NCI-H2081 treated with DMSO at 0.1 percent for 48 hours (cell line): ENCODE results near the gene NELFCD.
"Not testable (repeated sequence)": the region's sequence is repeated elsewhere in the genome, so short reads cannot be mapped to it uniquely, and the experiment has no call there.

Source experiments
- DNase-seq: peaks from one replicate; lab custom pipeline; 2025; lab: John Stamatoyannopoulos, UW

Gene NELFCD

DNA sequence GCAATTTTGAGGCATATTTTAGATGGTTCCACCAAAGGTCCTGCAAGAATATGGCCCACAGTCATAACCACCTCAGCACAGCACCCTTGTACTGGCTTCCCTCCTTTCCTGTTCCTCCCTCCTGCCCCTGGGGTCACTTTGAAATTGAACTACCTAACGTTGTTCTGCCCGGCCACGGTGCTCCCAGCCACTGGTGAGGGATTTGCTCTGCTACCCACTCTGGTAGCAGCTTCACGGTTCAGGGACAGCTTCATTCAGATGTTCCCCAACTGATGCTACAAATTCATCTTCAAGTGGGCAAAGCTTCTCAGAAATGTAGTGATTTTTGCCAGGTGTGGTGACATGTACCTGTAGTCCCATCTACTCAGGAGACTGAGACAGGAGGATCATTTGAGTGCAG is 7.9 kb upstream of the NELFCD start:
- DNase-seq, result no peak

DNA sequence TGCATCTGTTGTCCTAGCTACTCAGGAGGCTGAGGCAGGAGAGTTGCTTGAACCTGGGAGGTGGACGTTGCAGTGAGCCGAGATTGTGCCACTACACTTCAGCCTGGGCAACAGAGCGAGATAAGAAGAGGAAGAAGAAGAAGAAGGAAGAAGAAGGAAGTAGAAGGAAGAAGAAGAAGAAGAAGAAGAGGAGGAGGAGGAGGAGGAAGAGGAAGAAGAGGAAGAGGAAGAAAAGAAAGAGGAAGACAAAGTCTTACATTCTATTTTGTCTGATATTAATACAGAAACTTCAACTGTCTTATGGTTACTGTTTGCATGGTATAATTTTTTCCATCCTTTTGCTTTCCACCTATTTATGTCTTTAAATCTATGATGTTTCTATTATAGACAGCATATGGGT is 7.2 kb upstream of the NELFCD start:
- DNase-seq, result no peak

DNA sequence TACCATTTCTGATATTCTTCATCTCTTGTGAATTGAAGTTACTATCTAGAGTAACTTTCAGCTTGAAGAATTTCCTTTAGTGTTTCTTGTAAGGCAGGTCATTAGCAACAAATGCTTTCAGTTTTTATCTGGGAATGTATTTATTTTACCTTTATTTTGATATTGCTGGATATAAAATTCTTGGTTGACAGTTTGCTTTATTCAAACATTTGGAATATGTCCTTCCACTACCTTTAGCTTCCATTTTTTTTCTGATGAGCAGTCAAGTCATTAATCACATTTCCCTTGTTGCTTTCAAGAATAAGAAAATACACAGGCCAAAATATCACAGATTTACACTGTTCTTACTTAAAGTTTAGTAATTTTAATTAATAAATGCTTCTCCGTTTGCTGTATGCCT is 5.7 kb upstream of the NELFCD start:
- no peak for DNase-seq

DNA sequence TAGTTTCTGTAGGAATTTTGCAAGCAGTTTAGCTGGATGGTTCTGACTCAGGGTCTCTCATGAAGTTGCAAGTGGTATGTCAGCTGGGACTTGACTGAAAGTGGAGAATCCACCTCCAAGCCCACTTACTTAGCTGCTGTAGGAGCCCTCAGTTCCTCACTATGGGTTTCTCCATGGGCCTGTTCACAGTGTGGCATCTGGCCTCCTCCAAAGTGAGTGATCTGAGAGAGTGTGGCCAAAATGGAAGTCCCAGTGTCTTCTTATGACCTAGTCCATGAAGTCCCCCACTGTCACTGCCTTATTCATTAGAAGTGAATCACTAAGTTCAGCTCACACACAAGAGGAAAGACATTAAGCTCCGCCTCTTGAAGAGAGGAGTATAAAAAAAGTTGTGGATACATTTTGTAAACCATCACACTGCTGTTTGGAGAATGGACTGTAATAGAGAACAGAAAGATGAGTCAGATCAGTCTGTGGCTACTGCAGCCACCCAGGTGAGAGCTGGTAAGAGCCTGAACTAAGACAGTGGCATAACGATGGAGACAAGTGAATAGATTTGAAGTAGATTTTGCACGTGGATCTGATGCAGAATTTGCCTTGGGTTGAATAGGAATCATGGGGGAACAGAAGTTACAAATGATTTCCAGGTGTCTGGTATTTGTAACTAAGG is 4.9 kb upstream of the NELFCD start:
- no peak for DNase-seq

DNA sequence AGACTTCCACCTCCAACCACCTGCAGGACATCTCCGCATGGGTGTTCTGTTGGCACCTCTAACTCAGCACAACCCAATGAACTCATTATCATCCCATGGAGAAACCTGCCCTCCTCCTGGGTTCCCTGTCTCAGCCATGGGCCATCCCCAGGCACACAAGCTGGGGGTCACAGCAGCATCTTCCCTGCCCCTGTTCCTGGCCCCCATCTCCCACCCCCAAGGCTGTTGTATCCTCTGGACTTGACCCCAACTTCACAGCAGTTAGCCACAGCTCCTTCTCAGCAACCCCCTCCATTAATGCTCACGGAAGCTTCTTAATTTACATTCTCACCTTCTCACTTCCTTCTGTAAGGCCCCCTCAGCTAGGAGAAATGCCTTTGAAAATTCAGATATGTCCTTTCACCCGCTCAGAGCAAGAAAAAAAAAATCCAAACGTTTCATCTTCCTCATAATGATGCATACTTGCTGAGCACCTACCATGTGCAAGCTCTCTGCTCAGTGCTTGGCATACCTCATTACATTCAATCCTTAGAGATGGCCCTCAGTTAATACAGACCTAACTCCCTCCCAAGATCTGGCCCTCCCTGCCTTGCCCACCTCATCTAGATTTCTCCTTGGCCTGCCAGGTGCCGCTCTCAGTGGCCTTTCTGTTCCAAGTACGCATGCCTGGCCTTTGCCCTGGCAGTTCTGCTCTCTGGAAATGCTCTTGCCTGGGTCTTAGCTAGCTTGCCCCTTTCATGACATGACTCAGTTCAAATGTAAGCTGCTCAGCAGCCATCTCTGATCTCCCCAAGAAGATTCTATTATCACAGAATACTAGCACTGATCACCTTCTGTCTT is 2.5 kb upstream of the NELFCD start:
- no peak for DNase-seq

DNA sequence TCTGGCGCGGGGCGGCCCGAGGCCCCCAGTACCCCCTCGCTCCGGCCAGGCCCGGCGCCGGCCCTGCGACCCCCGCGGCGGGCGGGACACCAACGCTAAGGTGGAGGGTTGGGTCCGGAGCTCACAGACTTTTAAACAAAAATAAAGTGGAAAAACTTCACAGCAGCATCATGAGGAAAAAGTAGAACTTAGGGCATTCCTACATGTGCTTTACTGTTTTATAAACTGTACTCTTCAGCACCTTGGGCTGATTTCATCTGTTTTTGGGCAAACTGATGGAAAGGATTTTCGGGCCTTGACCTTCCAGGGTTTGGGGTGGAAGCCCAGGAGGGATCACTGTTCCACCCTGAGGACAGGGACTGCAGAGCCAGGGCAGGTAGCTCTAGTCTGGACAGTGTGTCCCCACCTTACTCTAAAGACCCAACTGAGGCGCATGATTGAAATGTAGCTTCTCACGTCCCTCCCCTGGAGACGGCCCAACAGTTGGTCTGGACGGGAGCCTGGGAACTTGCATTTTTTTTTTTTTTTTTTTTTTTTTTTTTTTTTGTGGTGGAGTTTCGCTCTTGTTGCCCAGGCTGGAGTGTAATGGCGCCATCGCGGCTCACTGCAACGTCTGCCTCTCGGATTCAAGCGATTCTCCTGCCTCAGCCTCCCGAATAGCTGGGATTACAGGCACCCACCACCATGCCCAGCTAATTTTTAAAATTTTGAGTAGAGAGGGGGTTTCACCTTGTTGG is 740 bp downstream of the NELFCD start:
- DNase-seq, result no peak

DNA sequence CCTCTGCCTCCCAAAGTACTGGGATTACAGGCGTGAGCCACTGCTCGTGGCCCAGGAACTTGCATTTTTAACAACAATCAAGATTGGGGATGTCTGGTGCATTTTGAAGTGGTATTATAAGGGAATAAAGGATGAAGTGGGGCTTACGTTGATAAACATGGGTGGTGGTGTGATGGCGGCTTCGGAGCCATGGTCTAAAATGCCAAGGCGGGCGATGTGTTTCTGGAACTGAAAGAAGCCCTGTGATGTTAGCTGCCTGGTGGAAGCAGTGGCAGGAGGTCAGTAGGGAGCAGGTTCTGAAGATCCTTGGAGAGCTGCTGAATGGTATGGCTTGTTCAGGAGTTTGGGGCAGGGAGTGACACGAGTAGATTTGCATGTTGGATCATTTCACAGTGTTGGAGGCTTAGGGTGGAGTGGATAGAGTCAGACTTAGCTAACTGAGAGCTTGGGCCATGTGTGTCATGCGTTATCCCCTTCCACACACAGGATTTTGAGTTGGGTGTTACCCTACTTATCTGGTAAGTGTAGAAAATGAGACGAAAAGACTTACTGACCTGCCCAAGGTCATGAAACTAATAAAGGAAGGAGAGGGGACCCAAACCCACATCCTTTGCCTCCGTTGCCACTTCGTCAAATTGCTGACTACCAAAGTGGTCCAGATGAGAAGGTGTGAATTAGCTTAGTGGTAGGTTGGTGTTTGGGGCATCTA is 1.5 kb downstream of the NELFCD start:
- DNase-seq, result no peak

DNA sequence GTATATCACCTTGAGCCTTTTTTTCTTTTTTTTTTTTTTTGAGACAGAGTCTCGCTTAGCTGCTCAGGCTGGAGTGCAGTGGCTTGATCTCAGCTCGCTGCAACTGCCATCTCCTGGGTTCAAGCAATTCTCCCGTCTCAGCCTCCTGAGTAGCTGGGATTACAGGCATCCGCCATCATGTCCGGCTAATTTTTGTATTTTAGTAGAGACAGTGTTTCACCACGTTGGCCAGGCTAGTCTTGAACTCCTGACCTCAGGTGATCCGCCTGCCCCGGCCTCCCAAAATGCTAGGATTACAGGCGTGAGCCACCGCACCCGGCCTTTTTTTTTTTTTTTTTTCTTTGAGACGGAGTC is 2.0 kb downstream of the NELFCD start:
- not testable (repeated sequence) for DNase-seq

DNA sequence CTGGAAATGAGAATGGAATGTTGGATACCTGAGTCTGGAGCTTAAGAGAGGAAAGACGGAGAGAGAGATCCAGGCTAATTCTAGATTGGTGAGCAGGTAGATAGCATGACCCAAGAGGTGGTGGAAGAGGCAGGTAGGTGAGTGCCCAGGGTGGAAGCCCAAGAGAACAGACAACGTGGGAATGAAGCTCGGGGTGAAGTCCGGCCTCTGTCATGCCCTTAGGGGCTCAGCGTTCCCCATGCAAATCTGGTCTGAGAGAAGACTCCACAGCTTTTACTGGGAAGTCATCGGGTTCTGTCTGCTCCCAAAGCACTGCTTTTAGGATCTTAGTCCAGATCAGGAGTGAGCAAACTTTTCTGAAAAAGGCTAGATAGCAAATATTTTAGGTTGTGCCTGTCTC is 3.6 kb downstream of the NELFCD start:
- no peak for DNase-seq

DNA sequence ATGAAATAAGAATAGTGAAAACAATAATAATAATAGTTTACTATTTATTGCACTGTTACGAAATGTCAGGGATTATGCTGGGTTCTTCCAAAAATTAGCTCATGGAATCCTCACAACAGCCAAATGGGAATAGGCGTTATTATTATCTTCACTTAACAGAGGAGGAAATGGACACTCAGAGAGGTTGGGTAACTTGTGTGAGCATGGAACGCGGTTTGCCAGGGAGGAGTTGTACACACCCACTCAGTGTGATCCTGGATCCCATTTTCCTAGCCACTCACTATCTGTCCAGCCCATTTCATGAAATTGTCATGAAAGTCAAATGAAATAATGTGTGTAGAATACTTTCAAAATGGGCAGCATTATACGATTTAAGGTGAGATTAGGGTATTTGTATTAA is 4.6 kb downstream of the NELFCD start:
- DNase-seq, result no peak

DNA sequence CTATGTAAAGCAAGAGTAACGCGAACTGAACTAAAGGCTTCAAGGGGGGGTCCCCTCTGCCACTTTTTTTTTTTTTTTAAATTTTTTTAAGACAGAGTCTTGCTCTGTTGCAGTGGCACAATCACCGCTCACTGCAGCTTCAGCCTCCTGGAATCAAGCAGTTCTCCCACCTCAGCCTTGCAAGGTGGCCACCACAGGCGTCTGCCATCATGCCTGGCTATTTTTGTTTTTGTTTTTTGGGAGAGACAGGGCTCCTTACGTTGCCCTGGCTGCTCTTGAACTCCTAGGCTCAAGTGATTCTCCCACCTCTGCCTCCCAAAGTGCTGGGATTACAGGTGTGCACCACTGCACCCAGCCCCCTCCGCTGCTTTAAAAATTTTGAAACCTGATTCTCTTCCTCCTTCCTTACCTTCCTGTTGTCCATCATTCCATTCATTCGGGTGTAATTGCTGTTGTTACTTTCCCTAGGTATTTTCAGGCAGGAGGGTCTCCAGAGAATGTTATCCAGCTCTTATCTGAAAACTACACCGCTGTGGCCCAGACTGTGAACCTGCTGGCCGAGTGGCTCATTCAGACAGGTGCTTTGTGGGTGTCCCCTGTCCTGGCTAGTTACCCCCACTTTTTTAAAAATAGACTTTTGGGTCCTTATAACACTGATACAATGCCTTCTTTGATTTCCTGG is 5.4 kb downstream of the NELFCD start:
- DNase-seq, result no peak

DNA sequence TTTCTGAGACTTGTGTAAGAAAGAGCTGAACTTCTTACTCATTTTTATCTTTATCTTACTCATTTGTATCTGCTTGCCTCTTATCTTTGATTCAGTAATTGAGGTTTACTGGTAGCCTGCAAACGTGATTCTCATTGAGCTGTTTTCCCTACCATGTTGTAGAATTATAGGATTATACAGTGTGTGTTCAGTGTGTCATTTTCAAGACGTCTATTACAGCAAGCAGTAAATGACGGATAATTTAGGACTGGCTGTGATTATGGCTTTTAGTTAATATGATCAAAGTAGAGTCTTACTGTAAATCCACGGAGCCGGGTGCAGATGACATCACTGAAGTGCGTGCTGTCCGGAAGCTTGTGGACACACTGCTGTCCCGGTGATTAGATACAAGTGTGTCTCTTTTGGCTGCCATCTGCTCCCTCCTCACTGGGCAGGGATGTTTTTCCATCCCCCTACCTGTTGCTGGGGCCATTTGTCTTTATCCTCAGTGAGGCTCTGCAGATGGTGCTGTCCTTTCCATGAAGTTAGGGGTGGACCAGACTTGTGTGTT is 6.0 kb downstream of the NELFCD start:
- DNase-seq, result no peak

DNA sequence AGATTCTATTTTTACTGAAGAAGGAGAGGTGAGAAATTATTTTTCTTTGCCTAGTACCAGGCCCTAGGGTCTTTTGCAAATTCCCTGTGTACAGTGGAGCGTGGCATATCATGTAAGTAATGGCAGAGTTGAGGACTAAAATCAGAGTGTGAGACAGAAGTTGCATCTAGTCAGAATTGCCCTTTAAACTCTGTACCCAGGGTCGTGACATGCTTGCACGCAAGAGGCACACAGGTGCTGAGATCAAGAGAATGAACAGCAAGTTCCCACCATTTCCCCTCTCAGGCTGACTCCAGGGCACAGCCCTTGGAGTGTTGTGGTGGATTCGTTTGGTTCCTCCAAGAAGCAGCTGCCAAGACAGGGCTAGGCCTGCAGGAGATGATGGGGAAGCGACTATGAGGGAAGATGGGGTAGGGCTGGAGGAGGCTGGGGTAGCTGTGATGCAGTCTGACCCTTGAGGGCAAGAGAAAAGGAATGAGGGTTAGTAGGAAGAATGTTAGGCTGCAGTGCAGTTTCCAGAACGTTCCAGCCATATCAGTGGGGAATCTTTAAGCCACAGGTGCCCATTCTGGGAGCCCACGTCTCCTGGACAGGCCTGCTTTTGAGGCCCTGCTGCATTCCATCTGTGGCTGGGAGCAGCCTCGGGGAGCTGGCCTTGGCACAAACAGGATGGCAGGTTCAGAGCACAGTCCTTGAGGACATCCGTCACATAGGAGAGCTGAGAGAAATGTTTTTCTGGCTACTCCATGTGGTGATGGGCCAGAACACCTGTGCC is 6.9 kb downstream of the NELFCD start:
- no peak for DNase-seq

DNA sequence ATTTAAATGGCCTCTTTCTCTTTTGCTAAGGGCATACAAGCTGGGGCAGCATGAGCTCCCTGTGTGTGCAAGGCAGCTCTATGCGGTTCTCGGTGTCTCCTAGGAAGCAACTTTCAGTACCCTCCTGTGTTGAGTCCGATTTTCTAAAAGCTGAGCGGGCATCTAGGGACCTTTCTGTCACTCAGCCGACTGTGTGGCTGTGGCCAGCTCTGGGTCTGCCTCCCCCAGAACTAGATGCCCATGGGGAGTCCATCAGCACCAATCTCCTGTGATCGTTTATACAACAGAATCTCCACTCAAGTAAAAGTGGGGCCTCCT is 7.5 kb downstream of the NELFCD start:
- DNase-seq, result no peak

DNA sequence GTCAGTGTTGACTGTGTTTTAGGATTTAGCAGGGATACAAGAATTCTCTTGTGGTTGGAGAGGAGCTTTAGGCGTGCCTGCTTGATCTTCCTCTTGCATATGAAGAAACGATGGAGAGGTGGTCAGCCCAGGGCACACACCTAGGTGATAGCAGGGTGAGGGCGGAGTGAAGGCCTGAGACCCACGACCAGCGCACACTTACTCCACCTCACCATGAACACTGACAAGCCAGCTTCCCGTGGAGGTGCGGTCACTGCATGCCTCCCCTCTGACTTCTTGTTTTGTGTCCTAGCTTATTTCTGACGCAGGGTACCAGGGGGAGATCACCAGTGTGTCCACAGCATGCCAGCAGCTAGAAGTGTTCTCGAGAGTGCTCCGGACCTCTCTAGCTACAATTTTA is 8.1 kb downstream of the NELFCD start:
- DNase-seq, result no peak

DNA sequence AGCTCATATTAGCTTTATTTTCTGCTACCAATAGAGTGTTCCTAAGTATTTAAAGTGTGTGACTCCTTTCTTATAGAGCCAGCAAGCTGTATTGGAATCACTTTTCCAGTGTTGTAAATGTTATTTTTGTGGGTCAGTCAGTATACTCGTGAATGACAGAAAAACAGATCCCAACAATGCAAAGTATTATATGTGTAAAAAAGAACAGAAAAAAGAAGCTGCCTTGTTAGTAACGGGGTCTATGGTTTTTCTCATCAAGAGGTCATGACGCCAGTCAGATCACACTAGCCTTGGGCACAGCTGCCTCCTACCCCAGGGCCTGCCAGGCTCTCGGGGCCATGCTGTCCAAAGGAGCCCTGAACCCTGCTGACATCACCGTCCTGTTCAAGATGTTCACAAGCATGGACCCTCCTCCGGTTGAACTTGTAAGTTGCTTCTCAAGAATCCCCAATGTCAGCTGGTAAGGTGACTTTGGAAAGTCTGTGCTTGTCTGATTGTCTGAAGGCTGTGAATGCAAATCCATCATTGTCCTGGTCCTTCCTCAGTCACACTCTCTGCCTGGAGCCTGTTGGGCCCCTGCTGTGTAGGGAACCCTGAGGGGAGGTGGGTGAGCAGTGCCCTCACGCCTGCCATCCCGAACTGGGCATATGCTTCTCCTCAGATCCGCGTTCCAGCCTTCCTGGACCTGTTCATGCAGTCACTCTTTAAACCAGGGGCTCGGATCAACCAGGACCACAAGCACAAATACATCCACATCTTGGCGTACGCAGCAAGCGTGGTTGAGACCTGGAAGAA is 9.8 kb downstream of the NELFCD start:
- no peak for DNase-seq

DNA sequence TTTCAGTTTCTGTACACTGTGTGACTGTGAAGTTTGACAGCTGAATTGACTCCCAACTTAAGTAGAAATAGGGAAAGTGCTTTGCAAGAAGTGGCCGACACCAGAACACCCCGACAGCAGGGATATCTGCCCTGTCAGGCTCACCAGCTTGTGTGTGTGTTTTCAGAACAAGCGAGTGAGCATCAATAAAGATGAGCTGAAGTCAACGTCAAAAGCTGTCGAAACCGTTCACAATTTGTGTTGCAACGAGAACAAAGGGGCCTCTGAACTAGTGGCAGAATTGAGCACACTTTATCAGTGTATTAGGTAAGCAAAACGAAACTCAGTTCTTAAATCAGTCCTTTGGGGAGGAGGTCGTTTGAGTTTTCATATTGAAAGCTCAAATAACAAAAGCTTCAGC is 10.7 kb downstream of the NELFCD start:
- no peak for DNase-seq

DNA sequence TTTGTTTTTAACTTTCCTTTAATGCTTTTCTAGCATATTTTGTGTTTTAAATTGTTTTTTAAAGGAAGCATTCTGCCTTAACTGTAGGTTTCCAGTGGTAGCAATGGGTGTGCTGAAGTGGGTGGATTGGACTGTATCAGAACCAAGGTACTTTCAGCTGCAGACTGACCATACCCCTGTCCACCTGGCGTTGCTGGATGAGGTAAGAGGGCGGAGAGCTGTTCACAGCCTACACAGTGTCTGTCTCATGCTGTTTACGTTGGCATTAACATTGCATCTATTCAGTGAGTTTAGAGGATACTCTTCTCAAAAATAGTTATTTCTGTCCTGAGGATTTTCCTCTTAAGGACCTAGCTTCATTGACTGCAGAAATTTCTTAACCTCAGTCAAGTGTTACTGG is 11.9 kb downstream of the NELFCD start:
- DNase-seq, result no peak

DNA sequence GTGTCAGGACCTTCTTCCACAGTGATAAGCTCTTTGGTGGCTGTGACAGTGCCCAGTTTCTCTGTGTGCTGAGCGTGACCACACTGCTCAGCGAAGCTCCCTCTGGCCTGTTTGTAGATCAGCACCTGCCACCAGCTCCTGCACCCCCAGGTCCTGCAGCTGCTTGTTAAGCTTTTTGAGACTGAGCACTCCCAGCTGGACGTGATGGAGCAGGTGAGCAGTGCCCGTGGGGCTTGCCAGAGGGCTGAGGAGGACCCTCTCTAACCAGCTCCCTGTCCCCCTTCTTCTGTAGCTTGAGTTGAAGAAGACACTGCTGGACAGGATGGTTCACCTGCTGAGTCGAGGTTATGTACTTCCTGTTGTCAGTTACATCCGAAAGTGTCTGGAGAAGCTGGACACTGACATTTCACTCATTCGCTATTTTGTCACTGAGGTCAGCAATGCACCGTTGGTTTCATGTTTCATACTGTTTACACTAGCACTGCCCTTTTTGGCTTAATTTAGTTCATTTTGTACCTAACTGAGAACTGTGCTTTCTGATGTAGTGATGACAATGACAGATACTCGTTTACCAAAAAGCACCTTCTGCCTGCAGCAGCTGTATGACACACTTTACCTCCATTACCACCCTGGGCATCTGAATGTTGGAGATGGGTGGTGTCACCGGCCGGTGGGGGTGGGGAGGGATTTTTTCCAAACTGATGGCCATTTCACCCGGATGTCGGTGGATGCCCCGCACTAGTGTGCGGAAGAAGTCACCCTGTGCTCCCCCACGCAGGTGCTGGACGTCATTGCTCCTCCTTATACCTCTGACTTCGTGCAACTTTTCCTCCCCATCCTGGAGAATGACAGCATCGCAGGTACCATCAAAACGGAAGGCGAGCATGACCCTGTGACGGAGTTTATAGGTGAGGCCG is 12.5 kb downstream of the NELFCD start:
- no peak for DNase-seq
